Activated CD4-positive, alpha-beta T cell treated with anti-CD3 and anti-CD28 coated beads for 36 hours (primary cell): ENCODE results near the gene GSE1. TPM values are rescaled to one million over a fixed set of nuclear protein-coding genes. Genes with fewer than 3 reads are reported as not detected.

Source experiments
- ATAC-seq: fragments of 200-7000 bp; cut with Tn5 transposase; one replicate; pipeline ENCODE4 v1.10.0; 2021; ENCODE audit warnings: mild to moderate bottlenecking, moderate library complexity
- CTCF ChIA-PET: fragments of 350-600 bp; sonication (Branson Sonifier 250); formaldehyde crosslinking; loops from one replicate; lab custom pipeline; 2021; ENCODE audit warnings: antibody characterized with exemption; lab: Charles Lee
- POLR2A ChIA-PET: fragments of 350-600 bp; sonication (Branson Sonifier 250); formaldehyde crosslinking; loops from one replicate; lab custom pipeline; 2021; ENCODE audit warnings: antibody characterized with exemption, inconsistent platforms; lab: Charles Lee
- DNase-seq: peaks from one replicate; pipeline ENCODE4 v3.0.0-alpha.2; 2020
- H3K27ac Mint-ChIP-seq: one replicate; pipeline ENCODE4 v1.8.0; 2021; ENCODE audit warnings: mixed read lengths
- H3K27me3 Mint-ChIP-seq: one replicate; pipeline ENCODE4 v1.8.0; 2021; ENCODE audit warnings: mixed read lengths
- H3K36me3 Mint-ChIP-seq: one replicate; pipeline ENCODE4 v1.8.0; 2021; ENCODE audit warnings: low read depth, mixed read lengths
- H3K4me1 Mint-ChIP-seq: one replicate; pipeline ENCODE4 v1.8.0; 2021; ENCODE audit warnings: mixed read lengths
- H3K4me3 Mint-ChIP-seq: one replicate; pipeline ENCODE4 v1.8.0; 2021; ENCODE audit warnings: mild to moderate bottlenecking, moderate library complexity, mixed read lengths
- H3K9me3 Mint-ChIP-seq: one replicate; pipeline ENCODE4 v1.8.0; 2021; ENCODE audit warnings: low read depth, mixed read lengths
- intact Hi-C, 2 experiments: fragments of 100-400 bp; cut with DNase I in 1 of 2; cut with micrococcal nuclease in 1 of 2; formaldehyde crosslinking; loops; one replicate each; pipeline versions ENCODE4 v1.14.2 to v1.15.1; 2022 to 2024; cut with DNase I, micrococcal nuclease
- total RNA-seq, 2 experiments: library from RNA; stranded (reverse); gene quantifications; one replicate each; pipeline ENCODE4 v1.2.3, GENCODE V29; 2021

GSE1 gene
- 10 to 100 TPM; 13.2 to 13.5 TPM for total RNA-seq

DNA sequence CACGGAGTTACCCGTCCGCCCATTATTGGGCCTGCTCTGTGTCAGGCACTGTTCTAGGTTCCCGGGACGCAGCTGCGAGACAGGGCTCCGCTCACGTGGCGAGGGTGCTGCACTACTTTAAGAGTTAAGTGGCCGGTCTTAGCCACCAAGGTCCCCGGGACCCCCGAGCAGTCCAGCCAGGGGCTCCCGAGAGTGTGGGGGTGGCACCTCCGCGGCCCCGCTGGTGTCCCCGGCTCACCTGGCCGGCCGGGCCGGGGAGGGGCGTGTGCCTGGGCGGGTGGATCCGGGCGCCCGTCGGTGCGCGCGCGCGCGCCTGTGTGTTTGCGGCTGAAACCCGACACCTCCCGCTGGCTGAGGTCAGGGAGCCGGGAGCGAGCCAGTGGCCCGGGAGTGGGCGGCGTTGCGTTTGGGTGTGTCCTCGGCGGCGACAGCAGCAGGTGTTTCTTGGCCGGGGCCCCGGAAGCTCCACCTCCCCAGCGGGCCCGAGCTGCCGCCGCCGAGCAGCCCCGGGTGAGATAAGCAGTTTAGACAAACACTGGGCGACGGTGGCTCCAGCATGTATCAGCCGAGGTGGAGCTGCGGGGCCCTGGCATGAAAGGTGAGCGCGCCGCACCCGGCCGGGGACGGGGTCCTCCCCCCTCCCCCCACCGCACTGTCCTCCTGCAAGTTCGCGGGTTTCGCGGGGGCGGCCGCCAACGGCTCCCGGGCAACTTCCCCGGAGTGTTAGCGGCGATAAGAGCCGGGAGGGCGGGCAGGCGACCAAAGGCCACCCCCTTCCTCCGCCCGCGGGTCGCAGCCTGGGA, at the start of gene GSE1:
TSS of gene GSE1 (plus strand) at position 522 of the 803 bp plus-strand sequence. CDS start at position 592, 70 bp downstream.
- H3K27me3 Mint-ChIP-seq = peaks cover 15% of the 10 kb centered on the region
- DNase-seq (peak; percentile 85), ATAC-seq (peak; percentile 45)
- H3K27ac Mint-ChIP-seq = no peak within 1 kb of the TSS
- H3K9me3 Mint-ChIP-seq = no peaks in the 10 kb centered on the region
- peak within 1 kb of the TSS; percentile 58 for H3K4me3 Mint-ChIP-seq
- no peaks in the 10 kb centered on the region for H3K36me3 Mint-ChIP-seq
- POLR2A ChIA-PET = interaction anchor here (0.5 kb wide), 1 partner anchor 85 kb away, joined by 3 read pairs; no protein-coding TSS in a partner anchor
- intact Hi-C loops = loop anchor here (1.0 to 10.0 kb wide), 4 partner anchors 76 to 498 kb away; partner anchors contain the start of gene CIBAR2 (in 1 of the 2)
- peaks cover 46% of the 10 kb centered on the region for H3K4me1 Mint-ChIP-seq
- CTCF ChIA-PET = interaction anchor here (0.6 to 1.5 kb wide), 8 partner anchors 37 to 681 kb away, joined by 3 to 5 read pairs (median 3); no protein-coding TSS in a partner anchor

- intact Hi-C loops = no loop called here
- DNase-seq (no peak), ATAC-seq (no peak)
- ChIA-PET POLR2A (interaction anchor here (0.7 kb wide), 1 partner anchor 10 kb away, joined by 4 read pairs; no protein-coding TSS in a partner anchor), CTCF (interaction anchor here (0.8 kb wide), 1 partner anchor 9 kb away, joined by 3 read pairs; no protein-coding TSS in a partner anchor)
- Mint-ChIP-seq H3K27ac (no peak overlapping the region), H3K27me3 (no peaks in the 10 kb centered on the region), H3K9me3 (no peaks in the 10 kb centered on the region), H3K36me3 (no peaks in the 10 kb centered on the region), H3K4me1 (peaks cover 31% of the 10 kb centered on the region), H3K4me3 (no peak overlapping the region)
These were observed 49.4 kb upstream of the GSE1 start for GRCh38 chr16:85563515-85564276.

GRCh38 chr16:85564277-85565051, 48.7 kb upstream of the GSE1 start:
- no peaks in the 10 kb centered on the region for H3K27me3 Mint-ChIP-seq
- intact Hi-C loops = no loop called here
- POLR2A ChIA-PET = interaction anchor here (0.7 kb wide), 1 partner anchor 11 kb away, joined by 4 read pairs; no protein-coding TSS in a partner anchor
- peaks cover 30% of the 10 kb centered on the region for H3K4me1 Mint-ChIP-seq
- CTCF ChIA-PET = interaction anchor here (0.8 kb wide), 1 partner anchor 10 kb away, joined by 3 read pairs; no protein-coding TSS in a partner anchor
- DNase-seq (peak; percentile 73), ATAC-seq (peak; percentile 77)
- H3K36me3 Mint-ChIP-seq = peaks cover under 1% of the 10 kb centered on the region
- H3K9me3 Mint-ChIP-seq = no peaks in the 10 kb centered on the region
- H3K4me3 Mint-ChIP-seq = no peak overlapping the region
- no peak overlapping the region for H3K27ac Mint-ChIP-seq

GRCh38 chr16:85565340-85565739, 47.8 kb upstream of the GSE1 start:
- no peak for DNase-seq
- no peak for ATAC-seq
- H3K27me3 Mint-ChIP-seq = no peaks in the 10 kb centered on the region
- intact Hi-C loops = no loop called here
- POLR2A ChIA-PET = no interaction called here
- peaks cover 4% of the 10 kb centered on the region for H3K36me3 Mint-ChIP-seq
- peaks cover 39% of the 10 kb centered on the region for H3K4me1 Mint-ChIP-seq
- no peaks in the 10 kb centered on the region for H3K9me3 Mint-ChIP-seq
- CTCF ChIA-PET = no interaction called here
- no peak overlapping the region for H3K4me3 Mint-ChIP-seq
- no peak overlapping the region for H3K27ac Mint-ChIP-seq

- H3K4me1 Mint-ChIP-seq = peaks cover 45% of the 10 kb centered on the region
- ChIA-PET CTCF (no interaction called here), POLR2A (no interaction called here)
- ATAC-seq = no peak
- H3K9me3 Mint-ChIP-seq = no peaks in the 10 kb centered on the region
- H3K27me3 Mint-ChIP-seq = no peaks in the 10 kb centered on the region
- no peak overlapping the region for H3K4me3 Mint-ChIP-seq
- intact Hi-C loops = no loop called here
- no peak for DNase-seq
- H3K36me3 Mint-ChIP-seq = peaks cover 4% of the 10 kb centered on the region
- H3K27ac Mint-ChIP-seq = no peak overlapping the region
These were observed 47.2 kb upstream of the GSE1 start for GRCh38 chr16:85565801-85566526.

- Mint-ChIP-seq H3K27me3 (no peaks in the 10 kb centered on the region), H3K4me3 (no peak overlapping the region), H3K36me3 (peaks cover 4% of the 10 kb centered on the region), H3K27ac (no peak overlapping the region), H3K4me1 (peaks cover 52% of the 10 kb centered on the region), H3K9me3 (no peaks in the 10 kb centered on the region)
- CTCF ChIA-PET = no interaction called here
- no peak for DNase-seq
- intact Hi-C loops = no loop called here
- no peak for ATAC-seq
- POLR2A ChIA-PET = no interaction called here
These were observed 46.5 kb upstream of the GSE1 start for GRCh38 chr16:85566561-85567100.

DNA sequence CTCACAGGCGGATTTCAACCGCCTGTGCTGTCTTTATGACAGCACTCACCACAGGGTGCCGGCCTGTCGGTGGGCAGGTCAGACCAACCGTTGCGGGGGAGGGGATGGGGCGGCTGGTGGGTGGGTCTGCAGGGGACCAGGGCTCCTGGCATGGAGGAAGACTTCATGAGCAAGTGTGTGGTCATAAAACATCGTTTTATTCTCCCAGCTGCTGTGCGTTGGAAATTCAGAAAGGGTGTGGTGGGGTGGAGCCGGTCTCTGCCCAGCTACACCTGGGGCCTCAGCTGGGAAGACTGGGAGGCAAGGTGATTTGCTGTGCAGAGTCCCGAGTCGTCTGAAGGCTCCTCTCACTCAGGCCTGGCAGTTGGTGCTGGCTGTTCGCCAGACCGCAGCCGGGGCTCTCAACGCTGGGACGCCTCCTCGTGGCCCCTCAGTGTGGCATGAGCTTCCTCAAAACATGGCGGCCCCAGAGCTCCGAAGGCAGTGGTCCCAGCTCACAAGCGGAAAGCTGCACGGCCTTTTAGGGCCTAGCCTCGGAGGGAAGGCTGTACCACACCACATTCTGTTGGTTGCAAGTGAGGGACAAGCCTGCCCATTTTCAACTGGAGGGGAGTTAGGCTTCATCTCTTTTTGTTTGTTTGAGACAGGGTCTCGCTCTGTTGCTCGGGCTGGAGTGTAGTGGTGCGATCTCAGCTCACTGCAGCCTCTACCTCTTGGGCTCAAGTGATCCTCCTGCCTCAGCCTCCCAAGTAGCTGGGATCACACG, 45.8 kb upstream of the GSE1 start:
- Mint-ChIP-seq H3K9me3 (no peaks in the 10 kb centered on the region), H3K4me3 (no peak overlapping the region), H3K4me1 (peaks cover 57% of the 10 kb centered on the region), H3K27me3 (no peaks in the 10 kb centered on the region), H3K27ac (no peak overlapping the region), H3K36me3 (peaks cover 4% of the 10 kb centered on the region)
- ATAC-seq (no peak), DNase-seq (peak; percentile 32)
- ChIA-PET POLR2A (interaction anchor here (1.1 kb wide), 1 partner anchor 10 kb away, joined by 3 read pairs; no protein-coding TSS in a partner anchor), CTCF (interaction anchor here (0.5 kb wide), 1 partner anchor 15 kb away, joined by 3 read pairs; no protein-coding TSS in a partner anchor)
- intact Hi-C loops = no loop called here

GRCh38 chr16:85567935-85568334, 45.2 kb upstream of the GSE1 start:
- H3K27me3 Mint-ChIP-seq = no peaks in the 10 kb centered on the region
- intact Hi-C loops = no loop called here
- peak overlapping the region; percentile 23 for H3K27ac Mint-ChIP-seq
- H3K9me3 Mint-ChIP-seq = no peaks in the 10 kb centered on the region
- DNase-seq (no peak), ATAC-seq (no peak)
- H3K4me1 Mint-ChIP-seq = peaks cover 57% of the 10 kb centered on the region
- CTCF ChIA-PET = interaction anchor here (0.5 kb wide), 1 partner anchor 16 kb away, joined by 3 read pairs; no protein-coding TSS in a partner anchor
- POLR2A ChIA-PET = interaction anchor here (0.7 to 1.1 kb wide), 2 partner anchors 8 to 11 kb away, joined by 3 read pairs; no protein-coding TSS in a partner anchor
- H3K4me3 Mint-ChIP-seq = no peak overlapping the region
- H3K36me3 Mint-ChIP-seq = peaks cover 4% of the 10 kb centered on the region

DNA sequence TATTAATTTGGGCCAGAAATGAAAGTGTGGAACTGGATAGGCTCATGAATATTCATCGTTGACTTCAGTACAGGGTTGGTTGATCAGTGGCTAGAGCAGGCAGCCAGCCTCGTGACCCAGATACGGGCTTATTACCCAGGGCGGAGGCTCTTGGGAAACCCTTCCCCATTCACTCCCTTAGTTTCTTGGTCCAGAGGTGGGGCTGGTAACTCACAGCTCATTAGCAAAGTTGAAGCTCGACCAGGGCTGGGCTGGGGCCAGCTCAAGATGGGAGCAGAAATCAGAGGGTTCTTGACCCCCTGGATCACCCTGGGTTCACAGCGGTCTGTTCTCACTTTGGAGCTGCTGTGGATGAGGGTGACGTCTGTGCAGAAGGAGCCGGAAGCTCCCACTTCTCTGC, 44.6 kb upstream of the GSE1 start:
- no peak for ATAC-seq
- H3K27ac Mint-ChIP-seq = no peak overlapping the region
- intact Hi-C loops = no loop called here
- no peaks in the 10 kb centered on the region for H3K9me3 Mint-ChIP-seq
- H3K36me3 Mint-ChIP-seq = peaks cover 4% of the 10 kb centered on the region
- DNase-seq = no peak
- CTCF ChIA-PET = interaction anchor here (1.3 kb wide), 1 partner anchor 15 kb away, joined by 6 read pairs; no protein-coding TSS in a partner anchor
- H3K27me3 Mint-ChIP-seq = no peaks in the 10 kb centered on the region
- POLR2A ChIA-PET = interaction anchor here (0.7 to 1.1 kb wide), 2 partner anchors 9 to 11 kb away, joined by 3 read pairs; no protein-coding TSS in a partner anchor
- H3K4me1 Mint-ChIP-seq = peaks cover 57% of the 10 kb centered on the region
- no peak overlapping the region for H3K4me3 Mint-ChIP-seq
